Non-pigmented ciliary epithelial cell (primary cell): ENCODE data around the gene EWSR1.
A peak's percentile ranks its signal among the peaks of the same experiment; 100 is the strongest.
"Not testable (repeated sequence)": the region's sequence is repeated elsewhere in the genome, so short reads cannot be mapped to it uniquely, and the experiment has no call there.

Source experiments
- DNase-seq: peaks from one replicate; pipeline ENCODE4 v3.0.0-alpha.2; 2010; ENCODE audit warnings: low read depth

EWSR1 gene

GRCh38 chr22:29339381-29340235 lies 71.5 kb downstream of the EWSR1 start:
- no peak for DNase-seq

DNA sequence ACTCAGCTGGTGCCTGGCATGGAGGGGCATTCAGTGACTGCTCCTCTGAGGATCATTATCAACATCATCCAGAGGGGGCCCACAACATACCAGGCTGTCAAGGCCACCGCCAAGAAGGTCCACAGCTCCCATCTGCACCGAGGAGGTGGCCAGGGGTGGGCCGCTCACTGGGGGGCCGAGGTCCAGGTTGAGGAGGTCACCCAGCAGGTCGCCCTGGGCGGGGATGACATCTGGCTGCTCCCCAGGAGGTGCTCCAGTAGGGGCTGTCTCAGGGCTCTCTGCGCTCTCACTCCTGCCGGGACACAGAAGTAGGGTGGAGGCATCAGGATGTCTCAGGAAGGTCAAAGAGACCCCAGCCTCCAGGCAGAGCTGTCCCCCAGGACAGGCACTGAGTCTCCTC lies 72.5 kb downstream of the EWSR1 start:
- DNase-seq: no peak

GRCh38 chr22:29341056-29341848 lies 73.2 kb downstream of the EWSR1 start:
- no peak for DNase-seq

DNA sequence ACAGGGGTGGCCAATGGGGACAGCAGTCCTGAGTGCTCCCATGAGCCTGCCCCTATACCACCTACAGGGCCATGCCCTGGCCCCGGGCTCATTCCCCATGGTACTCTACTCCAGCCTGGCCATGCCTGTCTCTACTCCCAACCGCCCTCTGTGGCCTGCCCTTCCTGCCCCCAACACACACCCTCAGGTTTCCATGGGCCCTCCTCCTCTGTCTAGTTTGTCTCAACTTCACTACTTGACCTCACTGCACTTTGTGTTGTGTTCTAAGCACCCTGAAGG lies 73.7 kb downstream of the EWSR1 start:
- DNase-seq: no peak

DNA sequence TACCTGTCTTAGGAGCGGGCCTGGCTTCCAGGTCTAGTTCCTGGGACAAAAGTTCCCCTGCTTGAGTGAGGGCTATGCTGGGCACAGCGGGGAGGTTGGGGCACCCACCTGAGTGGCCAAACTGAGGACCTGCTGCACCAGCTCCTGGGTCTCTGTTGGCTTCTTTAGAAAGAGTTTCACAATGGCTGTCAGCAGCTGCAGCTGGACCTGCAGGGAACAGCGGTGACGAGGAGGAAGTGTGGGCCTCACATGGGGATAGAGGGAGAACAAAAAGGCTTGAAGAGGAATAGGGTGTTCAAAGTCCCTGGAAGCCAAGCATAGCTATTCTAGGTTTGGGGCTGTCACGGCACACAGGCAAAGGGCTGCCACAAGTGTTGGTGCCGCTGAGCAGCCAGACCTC lies 74.1 kb downstream of the EWSR1 start:
- no peak for DNase-seq

DNA sequence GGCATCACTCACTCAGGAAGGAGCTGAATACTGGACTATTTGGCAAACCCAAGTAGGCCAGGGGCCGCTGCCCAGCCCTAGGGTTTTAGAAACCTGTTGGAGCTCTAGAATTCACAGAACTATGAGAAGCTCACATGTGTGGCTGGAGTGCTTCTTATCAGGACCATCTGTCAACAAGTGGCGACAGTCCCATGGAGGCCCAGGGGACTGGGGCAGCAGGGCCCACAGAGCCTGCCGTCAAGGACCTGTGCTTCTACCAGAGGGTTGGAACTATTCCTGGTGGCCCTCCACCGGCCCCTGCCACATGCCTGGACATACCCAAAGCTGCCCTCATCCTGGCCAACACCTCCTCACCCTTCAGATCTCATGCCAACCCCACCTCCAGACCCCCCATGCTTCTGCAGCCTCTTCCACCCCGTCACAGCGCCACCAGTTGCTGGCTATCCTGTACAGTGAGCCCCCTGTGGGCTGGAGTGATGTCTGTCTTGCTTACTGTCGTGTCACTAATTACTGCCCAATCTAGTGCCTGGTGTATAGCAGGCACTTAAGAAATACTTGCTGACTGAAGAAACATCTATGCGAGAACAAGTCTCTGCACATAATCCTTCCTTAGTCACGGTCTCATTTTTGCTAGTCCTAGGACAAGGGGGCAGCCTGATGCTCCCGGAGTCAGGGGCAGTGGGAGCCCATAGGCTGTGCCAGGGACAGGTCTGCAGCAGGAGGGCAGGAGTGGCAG lies 74.7 kb downstream of the EWSR1 start:
- DNase-seq: no peak

DNA sequence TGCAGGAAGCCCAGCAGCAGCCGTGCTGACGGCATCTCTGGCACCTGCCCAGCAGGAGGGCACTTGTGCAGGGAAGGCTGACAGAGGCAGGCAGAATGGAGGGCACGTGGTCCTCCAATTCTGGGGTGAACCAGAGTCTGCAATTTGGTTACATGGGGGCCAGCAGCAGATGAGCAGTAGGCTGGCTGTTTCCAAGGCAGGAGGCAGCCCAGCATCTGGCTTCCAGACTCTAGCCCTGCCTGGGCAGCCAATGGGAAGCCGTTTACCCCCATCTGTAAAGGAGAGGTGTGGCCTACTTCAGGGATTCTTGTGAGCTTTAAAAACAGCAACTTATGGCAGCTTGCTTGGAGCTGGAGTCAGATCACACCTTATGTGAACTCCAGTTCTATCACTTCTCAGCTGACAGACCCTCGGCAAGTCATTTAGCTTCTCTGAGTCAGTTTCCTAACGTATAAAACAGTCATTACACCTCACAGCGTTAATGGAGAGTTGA lies 75.3 kb downstream of the EWSR1 start:
- no peak for DNase-seq

- peak; percentile 87 for DNase-seq
Observed at GRCh38 chr22:29344137-29344536, 76.1 kb downstream of the EWSR1 start.

- DNase-seq: not testable (repeated sequence)
Observed at GRCh38 chr22:29344889-29345288, 76.8 kb downstream of the EWSR1 start.

- DNase-seq: no peak
Observed at GRCh38 chr22:29345932-29346331, 77.9 kb downstream of the EWSR1 start.

DNA sequence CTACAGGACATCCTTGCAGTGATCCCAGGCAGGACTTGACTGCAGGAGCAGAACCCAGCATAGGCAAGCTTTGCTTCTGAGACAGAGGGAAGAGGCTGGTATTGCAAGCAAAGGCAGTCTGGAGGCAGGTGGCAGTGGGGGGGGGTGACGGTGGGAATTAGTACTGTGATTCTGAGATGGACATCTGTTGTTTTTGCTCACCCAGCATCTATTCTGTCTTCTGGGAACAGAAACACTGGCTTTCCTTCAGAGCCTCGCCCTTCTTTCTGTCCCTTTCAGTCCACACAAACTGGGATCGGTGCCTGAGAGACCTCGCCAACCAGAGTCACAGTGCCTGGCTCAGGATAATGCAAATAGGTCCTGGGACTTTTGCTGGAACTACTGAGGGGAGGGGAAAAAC lies 78.6 kb downstream of the EWSR1 start:
- no peak for DNase-seq

- no peak for DNase-seq
Observed at GRCh38 chr22:29348041-29348440, 80.0 kb downstream of the EWSR1 start.

DNA sequence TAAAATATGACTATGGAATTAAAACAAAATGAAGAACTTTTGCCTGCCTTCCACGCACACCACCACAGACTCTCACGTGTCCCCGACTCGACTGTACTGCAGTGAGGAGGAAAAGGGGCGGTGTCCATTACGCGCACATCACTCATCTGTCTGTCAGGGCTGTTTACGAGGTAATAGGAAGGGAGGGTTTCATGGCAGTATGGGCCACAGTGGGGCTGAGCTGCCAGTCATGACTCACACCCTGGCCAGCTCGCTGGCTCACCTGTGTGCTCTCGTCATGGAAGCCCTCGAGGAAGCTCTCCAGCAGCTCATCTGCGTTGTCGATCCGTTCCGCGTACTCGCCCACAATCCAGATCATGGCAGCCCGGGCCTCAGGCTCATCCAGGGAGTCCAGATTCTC lies 80.9 kb downstream of the EWSR1 start:
- no peak for DNase-seq
